Epithelial cell of proximal tubule (primary cell): ENCODE measurements around the gene LRRTM1. TPM values are rescaled to one million over a fixed set of nuclear protein-coding genes. Genes with fewer than 3 reads are reported as not detected.
A peak's percentile ranks its signal among the peaks of the same experiment; 100 is the strongest.

ENCODE experiments used
- DNase-seq: peaks from one replicate; pipeline ENCODE4 v3.0.0-alpha.2; 2011; ENCODE audit warnings: low read depth
- H3K4me3 ChIP-seq: 2 replicates; pipeline ENCODE4 v1.5.1; 2011; ENCODE audit warnings: low read depth, mild to moderate bottlenecking, low read length
- CTCF ChIP-seq: conservative IDR thresholded peaks from 2 replicates; pipeline ENCODE4 v1.5.1; 2012; ENCODE audit warnings: low read depth, mild to moderate bottlenecking, low read length
- total RNA-seq: library from RNA; depleted of rRNA; stranded (reverse); fragments of >200 nt; gene quantifications from 2 replicates; pipeline ENCODE4 v1.2.3, GENCODE V29; 2015

The LRRTM1 gene
- total RNA-seq, 1 donor from 2014 or later = 0.81 TPM

GRCh38 chr2:80298954-80299353 is 5.6 kb downstream of the LRRTM1 start:
- TF ChIP-seq CTCF = no peak
- no peak for DNase-seq

GRCh38 chr2:80293039-80293438 is 11.5 kb downstream of the LRRTM1 start:
- TF ChIP-seq CTCF = no peak
- DNase-seq = no peak
- H3K4me3 ChIP-seq = no peak overlapping the region

More at GRCh38 chr2:80298954-80299353, 5.6 kb downstream of the LRRTM1 start:
- H3K4me3 ChIP-seq = no peak overlapping the region

GRCh38 chr2:80292474-80292873 is 12.1 kb downstream of the LRRTM1 start:
- DNase-seq = no peak
- H3K4me3 ChIP-seq = no peak overlapping the region

GRCh38 chr2:80291656-80292055 is 12.9 kb downstream of the LRRTM1 start:
- TF ChIP-seq CTCF = no peak
- no peak for DNase-seq
- no peak overlapping the region for H3K4me3 ChIP-seq

More at GRCh38 chr2:80292474-80292873, 12.1 kb downstream of the LRRTM1 start:
- TF ChIP-seq CTCF = no peak

GRCh38 chr2:80288576-80288975 is 16.0 kb downstream of the LRRTM1 start:
- peak; percentile 40 for TF ChIP-seq CTCF
- no peak overlapping the region for H3K4me3 ChIP-seq
- DNase-seq = no peak

- TF ChIP-seq CTCF = no peak
- H3K4me3 ChIP-seq = no peak overlapping the region
- no peak for DNase-seq
Measured at GRCh38 chr2:80281049-80281448, 23.5 kb downstream of the LRRTM1 start.

GRCh38 chr2:80280598-80280997 is 24.0 kb downstream of the LRRTM1 start:
- no peak for TF ChIP-seq CTCF
- H3K4me3 ChIP-seq = no peak overlapping the region
- DNase-seq = no peak
